Astrocyte of the cerebellum (primary cell): ENCODE measurements around the gene C1QL4.
"Not testable (repeated sequence)": the region's sequence is repeated elsewhere in the genome, so short reads cannot be mapped to it uniquely, and the experiment has no call there.

Experiments used
- DNase-seq: peaks from one replicate; pipeline ENCODE4 v3.0.0-alpha.2; 2011; ENCODE audit warnings: low read depth
- H3K4me3 ChIP-seq: 2 replicates; pipeline ENCODE4 v1.5.1; 2011; ENCODE audit warnings: mild to moderate bottlenecking, low read depth, low read length, moderate library complexity
- CTCF ChIP-seq: IDR thresholded peaks from 2 replicates; pipeline ENCODE4 v1.5.1; 2012; ENCODE audit warnings: low read length, low read depth, moderate library complexity, mild to moderate bottlenecking; ENCODE audit errors: missing control alignments
- in situ Hi-C: cut with HindIII; loops from 2 replicates; pipeline ENCODE4 v1.10.0; 2017; ENCODE audit warnings: low sequenced_read_pairs

Gene C1QL4

GRCh38 chr12:49322708-49323523 is 14.1 kb downstream of the C1QL4 start, which contains the start of gene TROAP:
TROAP (plus strand) TSS chr12:49323255; CDS start chr12:49323609, 354 bp downstream.
- in situ Hi-C loops: no loop called here
- TF ChIP-seq CTCF: no peak
- peak within 1 kb of the TSS; percentile 71 for H3K4me3 ChIP-seq
- peak; percentile 97 for DNase-seq

GRCh38 chr12:49322367-49322707 is 14.7 kb downstream of the C1QL4 start:
- peak overlapping the region; percentile 71 for H3K4me3 ChIP-seq
- in situ Hi-C loops: no loop called here
- no peak for TF ChIP-seq CTCF
- DNase-seq: no peak

GRCh38 chr12:49320411-49321103 is 16.4 kb downstream of the C1QL4 start:
- DNase-seq, H3K4me3 ChIP-seq, in situ Hi-C loops: not testable (repeated sequence)

- DNase-seq, H3K4me3 ChIP-seq, in situ Hi-C loops: not testable (repeated sequence)
Measured at GRCh38 chr12:49317118-49317517, 19.9 kb downstream of the C1QL4 start.

GRCh38 chr12:49314811-49315210 is 22.2 kb downstream of the C1QL4 start:
- no peak for TF ChIP-seq CTCF
- in situ Hi-C loops: no loop called here
- no peak for DNase-seq
- H3K4me3 ChIP-seq: no peak overlapping the region

GRCh38 chr12:49310451-49311000 is 26.5 kb downstream of the C1QL4 start:
- in situ Hi-C loops, H3K4me3 ChIP-seq, DNase-seq: not testable (repeated sequence)

- H3K4me3 ChIP-seq: no peak overlapping the region
- DNase-seq: no peak
- in situ Hi-C loops: no loop called here
- no peak for TF ChIP-seq CTCF
Measured at GRCh38 chr12:49309386-49309785, 27.6 kb downstream of the C1QL4 start.
